K562 (cell line): ENCODE results near the gene TMPRSS11B. TPM values are rescaled to one million over a fixed set of nuclear protein-coding genes. Genes with fewer than 3 reads are reported as not detected.
A peak's percentile ranks its signal among the peaks of the same experiment; 100 is the strongest.

Experiments
- CBFA2T3 ChIP-seq: fragments of 450-650 bp; IDR thresholded peaks from 2 replicates; pipeline ENCODE4 v1.6.1; 2017
- CHD1 ChIP-seq: fragments of 200-600 bp; sonication (generic); IDR thresholded peaks from one replicate; pipeline ENCODE4 v1.6.1; 2012; ENCODE audit warnings: mild to moderate bottlenecking, moderate library complexity, low read length, inconsistent platforms
- ESRRB ChIP-seq: fragments of 250-450 bp; sonication (Bioruptor Pico); IDR thresholded peaks from 2 replicates; pipeline ENCODE4 v1.5.0; 2020; ENCODE audit warnings: mild to moderate bottlenecking, moderate library complexity, borderline replicate concordance
- GABPA ChIP-seq: fragments of 200-800 bp; sonication (Bioruptor generic); conservative IDR thresholded peaks from 2 replicates; pipeline ENCODE4 v1.6.1; 2016; ENCODE audit warnings: low read depth, missing genetic modification characterization, missing compliant biosample characterization
- LARP7 ChIP-seq: fragments of 450-650 bp; IDR thresholded peaks from 2 replicates; pipeline ENCODE4 v1.6.1; 2016
- MAFK ChIP-seq: IDR thresholded peaks from 2 replicates; pipeline ENCODE4 v1.6.1; 2011; ENCODE audit warnings: low read length, improper control_type of control experiment
- MEF2D ChIP-seq: conservative IDR thresholded peaks from 2 replicates; pipeline ENCODE4 v1.6.1; 2016; ENCODE audit warnings: low read depth, missing genetic modification characterization, missing compliant biosample characterization
- NR2C1 ChIP-seq, 2 experiments: fragments of 450-650 bp; IDR thresholded peaks; 2 replicates each; pipeline ENCODE4 v1.6.1; 2017; ENCODE audit warnings: mild to moderate bottlenecking in 2 of 2, antibody characterized with exemption in 1 of 2, inconsistent platforms in 1 of 2, missing compliant biosample characterization in 1 of 2, missing genetic modification characterization in 1 of 2
- NUFIP1 ChIP-seq: fragments of 450-650 bp; IDR thresholded peaks from 2 replicates; pipeline ENCODE4 v1.6.1; 2018; ENCODE audit not compliant: partially characterized antibody
- RBM22 ChIP-seq: fragments of 200-400 bp; formaldehyde crosslinking; IDR thresholded peaks from 2 replicates; pipeline ENCODE4 v1.6.1; 2018; ENCODE audit warnings: low read length, low read depth; ENCODE audit not compliant: poor library complexity, severe bottlenecking
- SLC30A9 ChIP-seq: fragments of 250-450 bp; sonication (Bioruptor Pico); IDR thresholded peaks from 2 replicates; pipeline ENCODE4 v1.8.0; 2022; ENCODE audit warnings: mild to moderate bottlenecking, moderate library complexity
- SMARCE1 ChIP-seq: fragments of 450-650 bp; IDR thresholded peaks from 2 replicates; pipeline ENCODE4 v1.7.1; 2016; ENCODE audit warnings: mild to moderate bottlenecking
- SREBF1 ChIP-seq: fragments of 150-350 bp; IDR thresholded peaks from 2 replicates; pipeline ENCODE4 v1.6.1; 2014; ENCODE audit warnings: antibody characterized with exemption, low read depth, low read length, borderline replicate concordance
- YBX1 ChIP-seq: fragments of 450-650 bp; IDR thresholded peaks from 2 replicates; pipeline ENCODE4 v1.7.1; 2016; ENCODE audit warnings: mild to moderate bottlenecking
- ZBED1 ChIP-seq: IDR thresholded peaks from 2 replicates; pipeline ENCODE4 v1.6.1; 2014
- ZNF175 ChIP-seq: fragments of 200-800 bp; sonication (Bioruptor generic); IDR thresholded peaks from 2 replicates; pipeline ENCODE4 v1.6.1; 2016; ENCODE audit warnings: low read depth, mild to moderate bottlenecking, missing genetic modification characterization, missing compliant biosample characterization
- ZNF217 ChIP-seq: sonication (generic); formaldehyde crosslinking; IDR thresholded peaks from 2 replicates; pipeline ENCODE4 v1.8.0; 2022; ENCODE audit warnings: mild to moderate bottlenecking, missing genetic modification reagents
- ZNF408 ChIP-seq: fragments of 250-450 bp; sonication (Bioruptor Pico); IDR thresholded peaks from 2 replicates; pipeline ENCODE4 v1.4.0; 2020; ENCODE audit warnings: low read depth, mild to moderate bottlenecking, moderate library complexity
- ZNF589 ChIP-seq: fragments of 200-800 bp; sonication (Bioruptor generic); IDR thresholded peaks from 2 replicates; pipeline ENCODE4 v1.6.1; 2016; ENCODE audit warnings: low read depth, missing genetic modification characterization, missing compliant biosample characterization
- ZNF644 ChIP-seq: fragments of 200-800 bp; sonication (Bioruptor generic); IDR thresholded peaks from 2 replicates; pipeline ENCODE4 v1.6.1; 2016; ENCODE audit warnings: low read depth, missing genetic modification characterization, missing compliant biosample characterization
- polyA plus RNA-seq, 8 experiments: library from polyadenylated mRNA; depleted of rRNA in 4 of 8; stranded (reverse) in 5 of 8; unstranded in 3 of 8; fragments of >200 nt; fragmentation: Nextera tagmentation in 2 of 8; fragmentation: Illumina TruSeq in 1 of 8; extraction: Ambion mirVana in 2 of 8; extraction: Trizol in 1 of 8; gene quantifications; 2 replicates each; pipeline versions ENCODE4 v1.2.1 to v1.2.3, GENCODE V29; 2011 to 2014; ENCODE audit warnings: inconsistent platforms in 1 of 8, missing spikeins in 1 of 8
- total RNA-seq, 7 experiments: library from RNA; depleted of rRNA in 6 of 7; stranded (reverse); fragments of >200 nt in 6 of 7; fragmentation: Illumina TruSeq in 2 of 7; extraction: Trizol in 2 of 7; gene quantifications; 2 replicates each; pipeline versions ENCODE4 v1.2.1 to v1.2.3, GENCODE V29; 2011 to 2021; ENCODE audit warnings: low replicate concordance in 1 of 7
- TF ChIP-seq, protein P1 (sequence below): fragments of 250-450 bp; sonication (Bioruptor Pico); IDR thresholded peaks from 2 replicates; pipeline ENCODE4 v1.5.0; 2021
- TF ChIP-seq, protein P2 (sequence below), 2 experiments: fragments of 450-650 bp; IDR thresholded peaks; 2 replicates each; pipeline ENCODE4 v1.6.1; 2018; ENCODE audit warnings: mild to moderate bottlenecking in 2 of 2, low read depth in 1 of 2; ENCODE audit not compliant: partially characterized antibody in 2 of 2
- TF ChIP-seq, protein P3 (sequence below): fragments of 250-450 bp; sonication (Bioruptor Pico); IDR thresholded peaks from 2 replicates; pipeline ENCODE4 v1.4.0; 2020

TMPRSS11B gene
- total and polyA plus RNA-seq, 9 of the 15 experiments (the other 6 are each of a cell fraction or from before 2014, with no cell fraction given), result 0.03 to 0.07 TPM; not detected in 7

DNA sequence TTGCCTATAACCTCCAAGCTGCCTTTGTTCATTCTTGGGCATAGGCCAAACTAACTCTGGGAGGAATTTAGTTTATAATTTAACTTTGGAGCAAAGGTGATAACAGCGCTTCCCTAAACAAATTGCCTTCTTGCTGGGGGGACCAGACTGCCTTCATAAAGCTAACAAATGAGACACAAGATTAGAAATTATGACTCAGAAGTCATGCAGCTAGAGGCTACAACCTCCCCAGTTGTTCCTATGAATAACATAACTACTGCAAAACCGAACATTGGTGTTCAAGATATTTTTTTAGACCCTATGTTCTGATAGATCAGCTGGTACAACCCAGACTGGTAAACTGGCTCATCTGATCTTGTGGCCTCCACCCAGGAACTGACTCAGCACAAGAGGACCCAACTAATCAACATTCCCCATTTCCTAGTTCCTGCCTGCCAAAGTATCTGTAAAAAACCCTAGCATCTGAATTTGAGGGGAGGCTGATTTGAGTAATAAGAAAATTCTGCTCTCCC is 22.0 kb upstream of the TMPRSS11B start (continued):
- TF ChIP-seq, protein P1, sequence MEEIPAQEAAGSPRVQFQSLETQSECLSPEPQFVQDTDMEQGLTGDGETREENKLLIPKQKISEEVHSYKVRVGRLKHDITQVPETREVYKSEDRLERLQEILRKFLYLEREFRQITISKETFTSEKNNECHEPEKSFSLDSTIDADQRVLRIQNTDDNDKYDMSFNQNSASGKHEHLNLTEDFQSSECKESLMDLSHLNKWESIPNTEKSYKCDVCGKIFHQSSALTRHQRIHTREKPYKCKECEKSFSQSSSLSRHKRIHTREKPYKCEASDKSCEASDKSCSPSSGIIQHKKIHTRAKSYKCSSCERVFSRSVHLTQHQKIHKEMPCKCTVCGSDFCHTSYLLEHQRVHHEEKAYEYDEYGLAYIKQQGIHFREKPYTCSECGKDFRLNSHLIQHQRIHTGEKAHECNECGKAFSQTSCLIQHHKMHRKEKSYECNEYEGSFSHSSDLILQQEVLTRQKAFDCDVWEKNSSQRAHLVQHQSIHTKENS (CRISPR knock-in tag), result no peak
- peak; percentile 17; the same call in 1 of the 2 replicates for TF ChIP-seq MAFK
- no peak for TF ChIP-seq ZNF217 (CRISPR knock-in tag)
- TF ChIP-seq ESRRB, result no peak
- no peak for TF ChIP-seq RBM22
- TF ChIP-seq ZBED1, result no peak
- TF ChIP-seq, protein P2, sequence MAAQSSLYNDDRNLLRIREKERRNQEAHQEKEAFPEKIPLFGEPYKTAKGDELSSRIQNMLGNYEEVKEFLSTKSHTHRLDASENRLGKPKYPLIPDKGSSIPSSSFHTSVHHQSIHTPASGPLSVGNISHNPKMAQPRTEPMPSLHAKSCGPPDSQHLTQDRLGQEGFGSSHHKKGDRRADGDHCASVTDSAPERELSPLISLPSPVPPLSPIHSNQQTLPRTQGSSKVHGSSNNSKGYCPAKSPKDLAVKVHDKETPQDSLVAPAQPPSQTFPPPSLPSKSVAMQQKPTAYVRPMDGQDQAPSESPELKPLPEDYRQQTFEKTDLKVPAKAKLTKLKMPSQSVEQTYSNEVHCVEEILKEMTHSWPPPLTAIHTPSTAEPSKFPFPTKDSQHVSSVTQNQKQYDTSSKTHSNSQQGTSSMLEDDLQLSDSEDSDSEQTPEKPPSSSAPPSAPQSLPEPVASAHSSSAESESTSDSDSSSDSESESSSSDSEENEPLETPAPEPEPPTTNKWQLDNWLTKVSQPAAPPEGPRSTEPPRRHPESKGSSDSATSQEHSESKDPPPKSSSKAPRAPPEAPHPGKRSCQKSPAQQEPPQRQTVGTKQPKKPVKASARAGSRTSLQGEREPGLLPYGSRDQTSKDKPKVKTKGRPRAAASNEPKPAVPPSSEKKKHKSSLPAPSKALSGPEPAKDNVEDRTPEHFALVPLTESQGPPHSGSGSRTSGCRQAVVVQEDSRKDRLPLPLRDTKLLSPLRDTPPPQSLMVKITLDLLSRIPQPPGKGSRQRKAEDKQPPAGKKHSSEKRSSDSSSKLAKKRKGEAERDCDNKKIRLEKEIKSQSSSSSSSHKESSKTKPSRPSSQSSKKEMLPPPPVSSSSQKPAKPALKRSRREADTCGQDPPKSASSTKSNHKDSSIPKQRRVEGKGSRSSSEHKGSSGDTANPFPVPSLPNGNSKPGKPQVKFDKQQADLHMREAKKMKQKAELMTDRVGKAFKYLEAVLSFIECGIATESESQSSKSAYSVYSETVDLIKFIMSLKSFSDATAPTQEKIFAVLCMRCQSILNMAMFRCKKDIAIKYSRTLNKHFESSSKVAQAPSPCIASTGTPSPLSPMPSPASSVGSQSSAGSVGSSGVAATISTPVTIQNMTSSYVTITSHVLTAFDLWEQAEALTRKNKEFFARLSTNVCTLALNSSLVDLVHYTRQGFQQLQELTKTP (IDR thresholded peaks at IDR 0.05; ENCODE audit: low read depth in 1 of 2, partially characterized antibody in 2 of 2), result no peak
- no peak for TF ChIP-seq SLC30A9 (CRISPR knock-in tag)
- no peak for TF ChIP-seq SMARCE1
- TF ChIP-seq NUFIP1, result no peak
- TF ChIP-seq CHD1, result no peak
- TF ChIP-seq NR2C1 (IDR thresholded peaks at IDR 0.05), result no peak
- peak; percentile 43; the same call in 1 of the 2 replicates for TF ChIP-seq NR2C1 (tag; IDR thresholded peaks at IDR 0.05)
- TF ChIP-seq, protein P3, sequence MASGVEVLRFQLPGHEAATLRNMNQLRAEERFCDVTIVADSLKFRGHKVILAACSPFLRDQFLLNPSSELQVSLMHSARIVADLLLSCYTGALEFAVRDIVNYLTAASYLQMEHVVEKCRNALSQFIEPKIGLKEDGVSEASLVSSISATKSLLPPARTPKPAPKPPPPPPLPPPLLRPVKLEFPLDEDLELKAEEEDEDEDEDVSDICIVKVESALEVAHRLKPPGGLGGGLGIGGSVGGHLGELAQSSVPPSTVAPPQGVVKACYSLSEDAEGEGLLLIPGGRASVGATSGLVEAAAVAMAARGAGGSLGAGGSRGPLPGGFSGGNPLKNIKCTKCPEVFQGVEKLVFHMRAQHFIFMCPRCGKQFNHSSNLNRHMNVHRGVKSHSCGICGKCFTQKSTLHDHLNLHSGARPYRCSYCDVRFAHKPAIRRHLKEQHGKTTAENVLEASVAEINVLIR (CRISPR knock-in tag), result no peak
- TF ChIP-seq LARP7, result no peak
- 0 out of 2 replicates have a peak, but pooled peaks have one; percentile 69 for TF ChIP-seq ZNF644 (tag)
- TF ChIP-seq CBFA2T3, result peak; percentile 28
- TF ChIP-seq YBX1, result no peak
- TF ChIP-seq ZNF175 (CRISPR knock-in tag), result 0 out of 2 replicates have a peak, but pooled peaks have one; percentile 57
- 0 out of 2 replicates have a peak, but pooled peaks have one; percentile 33 for TF ChIP-seq MEF2D
- 0 out of 2 replicates have a peak, but pooled peaks have one; percentile 20 for TF ChIP-seq GABPA
- TF ChIP-seq ZNF589 (CRISPR knock-in tag), result no peak
- no peak for TF ChIP-seq ZNF408 (CRISPR knock-in tag)
- no peak for TF ChIP-seq SREBF1
